B cell (primary cell): ENCODE results near the gene RAPGEF1. TPM values are rescaled to one million over a fixed set of nuclear protein-coding genes. Genes with fewer than 3 reads are reported as not detected.

Experiments used
- ATAC-seq: fragments of 200-7000 bp; cut with Tn5 transposase; one replicate; pipeline ENCODE4 v1.10.0; 2021; ENCODE audit warnings: low read depth, mild to moderate bottlenecking, moderate number of reproducible peaks, moderate library complexity
- CTCF ChIA-PET: fragments of 350-600 bp; sonication (Branson Sonifier 250); formaldehyde crosslinking; loops from one replicate; lab custom pipeline; 2021; ENCODE audit warnings: antibody characterized with exemption, inconsistent platforms; lab: Charles Lee
- POLR2A ChIA-PET: fragments of 350-600 bp; sonication (Branson Sonifier 250); formaldehyde crosslinking; loops from one replicate; lab custom pipeline; 2021; ENCODE audit warnings: antibody characterized with exemption; lab: Charles Lee
- DNase-seq: peaks from one replicate; pipeline ENCODE4 v3.0.0; 2013
- H2AFZ ChIP-seq: 2 replicates; pipeline ENCODE4 v1.6.1; 2012; ENCODE audit warnings: mild to moderate bottlenecking, low read depth, low read length; ENCODE audit not compliant: insufficient read depth, poor library complexity, severe bottlenecking
- H3K27ac ChIP-seq, 2 donors: 1 replicate in 1 of 2; 2 replicates in 1 of 2; pipeline ENCODE4 v1.5.1; 2012 to 2013; ENCODE audit warnings: low read length in 2 of 2, mild to moderate bottlenecking in 2 of 2, moderate library complexity in 1 of 2
- H3K27me3 ChIP-seq, 4 experiments: fragments of 200-600 bp in 1 of 4; sonication (generic) in 1 of 4; replicated peaks in 1 of 4; 1 replicate in 2 of 4; 2 replicates in 2 of 4; pipeline versions ENCODE4 v1.6.1 to v1.7.0; 2013 to 2016; ENCODE audit warnings: low read length in 3 of 4, mild to moderate bottlenecking in 2 of 4, mixed read lengths in 1 of 4, moderate library complexity in 1 of 4; ENCODE audit not compliant: insufficient read depth in 4 of 4, control insufficient read depth in 3 of 4; ENCODE audit errors: control extremely low read depth in 1 of 4
- H3K36me3 ChIP-seq, 2 experiments: replicated peaks in 1 of 2; 1 replicate in 1 of 2; 2 replicates in 1 of 2; pipeline versions ENCODE4 v1.6.1 to v1.7.1; 2013; ENCODE audit warnings: low read length in 1 of 2; ENCODE audit not compliant: insufficient read depth in 2 of 2, control insufficient read depth in 1 of 2; ENCODE audit errors: control extremely low read depth in 1 of 2, extremely low read depth in 1 of 2
- H3K4me1 ChIP-seq, 2 donors: fragments of 200-600 bp in 1 of 2; sonication (generic) in 1 of 2; 1 replicate in 1 of 2; 2 replicates in 1 of 2; pipeline versions ENCODE4 v1.5.1 to v1.6.1; 2013 to 2017; ENCODE audit warnings: low read length in 2 of 2; ENCODE audit not compliant: control insufficient read depth in 2 of 2, insufficient read depth in 2 of 2
- H3K4me2 ChIP-seq: replicated peaks from 2 replicates; pipeline ENCODE3; 2012; ENCODE audit warnings: mild to moderate bottlenecking, low read depth, low read length; ENCODE audit not compliant: poor library complexity, severe bottlenecking
- H3K4me3 ChIP-seq, 5 experiments: fragments of 200-600 bp in 1 of 5; sonication (generic) in 1 of 5; 1 replicate in 3 of 5; 2 replicates in 2 of 5; pipeline versions ENCODE4 v1.5.1 to v1.7.0; 2011 to 2016; ENCODE audit warnings: low read length in 4 of 5, mild to moderate bottlenecking in 4 of 5, low read depth in 2 of 5, control low read depth in 1 of 5, moderate library complexity in 1 of 5; ENCODE audit not compliant: insufficient read depth in 1 of 5; ENCODE audit errors: control extremely low read depth in 1 of 5, extremely low read depth in 1 of 5
- H3K79me2 ChIP-seq: fragments of 200-600 bp; sonication (generic); one replicate; pipeline ENCODE4 v1.6.0; 2016; ENCODE audit warnings: low read length; ENCODE audit not compliant: control insufficient read depth, insufficient read depth
- H3K9ac ChIP-seq: fragments of 200-600 bp; sonication (generic); 2 replicates; pipeline ENCODE4 v1.6.1; 2017; ENCODE audit warnings: mild to moderate bottlenecking, low read length, moderate library complexity
- H3K9me3 ChIP-seq, 3 donors: one replicate each; pipeline versions ENCODE4 v1.6.1 to v1.7.1; 2013; ENCODE audit warnings: low read length in 2 of 3; ENCODE audit not compliant: control insufficient read depth in 2 of 3, insufficient read depth in 1 of 3; ENCODE audit errors: control extremely low read depth in 1 of 3
- H4K20me1 ChIP-seq: 2 replicates; pipeline ENCODE4 v1.6.0; 2012; ENCODE audit warnings: mild to moderate bottlenecking, low read length; ENCODE audit not compliant: insufficient read depth, control insufficient read depth, poor library complexity, severe bottlenecking
- H3K27ac Mint-ChIP-seq: one replicate; pipeline ENCODE4 v1.8.0; 2021; ENCODE audit warnings: mixed read lengths
- H3K27me3 Mint-ChIP-seq: one replicate; pipeline ENCODE4 v1.8.0; 2021; ENCODE audit warnings: mixed read lengths
- H3K4me1 Mint-ChIP-seq: one replicate; pipeline ENCODE4 v1.8.0; 2021; ENCODE audit warnings: mixed read lengths
- H3K4me3 Mint-ChIP-seq: one replicate; pipeline ENCODE4 v1.8.0; 2021; ENCODE audit warnings: mixed read lengths
- H3K9me3 Mint-ChIP-seq: one replicate; pipeline ENCODE4 v1.8.0; 2022; ENCODE audit warnings: mixed read lengths; ENCODE audit not compliant: insufficient read depth
- EZH2 ChIP-seq: IDR thresholded peaks from 2 replicates; pipeline ENCODE4 v1.6.1; 2012; ENCODE audit warnings: borderline replicate concordance, low read depth, mild to moderate bottlenecking, moderate library complexity, low read length; ENCODE audit not compliant: insufficient read depth, poor library complexity, severe bottlenecking
- WGBS: methylation state at CpG from one replicate; pipeline ENCODE4 v1.1.5; 2013; ENCODE audit warnings: missing lambda C conversion rate; ENCODE audit not compliant: insufficient coverage; 5-methylcytosine and 5-hydroxymethylcytosine counted together
- intact Hi-C: fragments of 100-400 bp; cut with micrococcal nuclease; formaldehyde crosslinking; loops from one replicate; pipeline ENCODE4 v1.10.0; 2022
- polyA plus RNA-seq: library from polyadenylated mRNA; depleted of rRNA; stranded (reverse); fragments of >200 nt; gene quantifications from 2 replicates; pipeline ENCODE4 v1.2.3, GENCODE V29; 2012
- total RNA-seq, 2 donors: library from RNA; stranded (reverse); fragments of 120-200 nt in 1 of 2; gene quantifications; 1 replicate in 1 of 2; 2 replicates in 1 of 2; pipeline versions ENCODE4 v1.2.3 to v1.2.4, GENCODE V29; 2013 to 2022
- TF ChIP-seq, protein P1 (sequence below): fragments of 200-600 bp; IDR thresholded peaks from one replicate; pipeline ENCODE4 v1.8.0; 2022; ENCODE audit warnings: antibody characterized with exemption, mild to moderate bottlenecking

Gene RAPGEF1
- total and polyA plus RNA-seq, 2 donors (not counting 1 experiment from before 2014, with no cell fraction given) = 134 to 447 TPM

DNA sequence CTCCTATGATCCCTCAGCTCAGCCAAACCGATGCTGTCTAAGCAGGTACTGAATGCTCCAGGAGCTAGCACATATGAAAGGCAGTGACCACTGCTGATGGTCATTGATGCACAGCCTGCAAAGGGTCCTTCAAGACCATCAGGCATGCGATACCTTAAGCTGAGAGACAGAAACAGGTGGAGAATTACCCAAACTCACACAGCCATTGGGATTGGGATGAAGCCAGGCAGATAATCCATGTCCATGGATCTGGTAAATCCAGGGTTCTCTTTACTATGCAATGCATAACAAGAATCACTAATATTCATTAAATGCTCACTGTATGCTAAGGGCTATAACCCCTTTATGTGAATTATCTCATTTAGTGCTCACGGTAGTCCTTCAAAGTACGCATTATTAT lies 36.2 kb downstream of the RAPGEF1 start:
- Mint-ChIP-seq H3K4me3 (peak overlapping the region; percentile 49), H3K4me1 (peaks cover 96% of the 10 kb centered on the region), H3K27ac (no peak overlapping the region), H3K27me3 (no peaks in the 10 kb centered on the region), H3K9me3 (no peaks in the 10 kb centered on the region)
- Histone ChIP-seq H3K4me2 (no peak overlapping the region), H4K20me1 (peaks cover 96% of the 10 kb centered on the region), H3K79me2 (peaks cover 100% of the 10 kb centered on the region), H3K36me3 (no peaks in the 10 kb centered on the region), H2AFZ (no peak overlapping the region), H3K4me3 (no peak overlapping the region), H3K9ac (no peak overlapping the region), H3K9me3 (no peaks in the 10 kb centered on the region), H3K4me1 (peaks cover 82 to 87% of the 10 kb centered on the region in 2 donors), H3K27ac (no peak overlapping the region), H3K27me3 (no peaks in the 10 kb centered on the region)
- WGBS = 100% methylated on average over 1 of the region's 4 CpGs
- TF ChIP-seq, protein P1, sequence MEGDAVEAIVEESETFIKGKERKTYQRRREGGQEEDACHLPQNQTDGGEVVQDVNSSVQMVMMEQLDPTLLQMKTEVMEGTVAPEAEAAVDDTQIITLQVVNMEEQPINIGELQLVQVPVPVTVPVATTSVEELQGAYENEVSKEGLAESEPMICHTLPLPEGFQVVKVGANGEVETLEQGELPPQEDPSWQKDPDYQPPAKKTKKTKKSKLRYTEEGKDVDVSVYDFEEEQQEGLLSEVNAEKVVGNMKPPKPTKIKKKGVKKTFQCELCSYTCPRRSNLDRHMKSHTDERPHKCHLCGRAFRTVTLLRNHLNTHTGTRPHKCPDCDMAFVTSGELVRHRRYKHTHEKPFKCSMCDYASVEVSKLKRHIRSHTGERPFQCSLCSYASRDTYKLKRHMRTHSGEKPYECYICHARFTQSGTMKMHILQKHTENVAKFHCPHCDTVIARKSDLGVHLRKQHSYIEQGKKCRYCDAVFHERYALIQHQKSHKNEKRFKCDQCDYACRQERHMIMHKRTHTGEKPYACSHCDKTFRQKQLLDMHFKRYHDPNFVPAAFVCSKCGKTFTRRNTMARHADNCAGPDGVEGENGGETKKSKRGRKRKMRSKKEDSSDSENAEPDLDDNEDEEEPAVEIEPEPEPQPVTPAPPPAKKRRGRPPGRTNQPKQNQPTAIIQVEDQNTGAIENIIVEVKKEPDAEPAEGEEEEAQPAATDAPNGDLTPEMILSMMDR = no peak
- no peak for TF ChIP-seq EZH2
- ChIA-PET CTCF (interaction anchor here (1.6 kb wide), 1 partner anchor 21 kb away, joined by 3 read pairs; no protein-coding TSS in a partner anchor), POLR2A (no interaction called here)
- intact Hi-C loops = loop anchor here (2.0 kb wide), 1 partner anchor 21 kb away; no protein-coding TSS in a partner anchor
- ATAC-seq (no peak), DNase-seq (no peak)

DNA sequence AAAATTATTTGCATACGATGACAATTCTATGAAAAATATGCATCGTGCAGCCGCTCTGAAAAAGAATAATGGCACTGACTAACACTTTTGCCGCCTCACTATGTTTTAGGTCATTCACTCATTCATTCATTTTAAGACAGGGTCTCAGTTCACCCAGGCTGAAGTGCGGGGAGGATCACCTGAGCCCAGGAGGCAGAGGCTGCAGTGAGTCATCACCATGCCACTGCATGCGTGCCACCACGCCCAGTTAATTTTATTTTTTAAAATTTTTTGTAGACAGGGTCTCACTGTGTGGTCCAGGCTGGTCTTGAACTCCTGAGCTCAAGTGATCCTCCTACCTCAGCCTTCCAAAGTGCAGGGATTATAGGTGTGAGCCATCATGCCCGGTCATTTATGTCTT lies 37.0 kb downstream of the RAPGEF1 start:
- Histone ChIP-seq H3K27ac (no peak overlapping the region), H3K79me2 (peaks cover 100% of the 10 kb centered on the region), H3K4me1 (peaks cover 84 to 87% of the 10 kb centered on the region in 2 donors), H3K9me3 (no peaks in the 10 kb centered on the region), H3K9ac (no peak overlapping the region), H4K20me1 (peaks cover 97% of the 10 kb centered on the region), H3K4me3 (no peak overlapping the region), H3K36me3 (no peaks in the 10 kb centered on the region), H3K4me2 (no peak overlapping the region), H3K27me3 (no peaks in the 10 kb centered on the region), H2AFZ (no peak overlapping the region)
- H3K27ac Mint-ChIP-seq = no peak overlapping the region
- DNase-seq = no peak
- H3K4me3 Mint-ChIP-seq = no peak overlapping the region
- ATAC-seq = no peak
- ChIA-PET POLR2A (no interaction called here), CTCF (no interaction called here)
- 97% methylated on average over 5 of the region's 8 CpGs for WGBS
- H3K9me3 Mint-ChIP-seq = no peaks in the 10 kb centered on the region
- H3K4me1 Mint-ChIP-seq = peaks cover 96% of the 10 kb centered on the region
- H3K27me3 Mint-ChIP-seq = no peaks in the 10 kb centered on the region
- intact Hi-C loops = loop anchor here (2.0 kb wide), 1 partner anchor 20 kb away; no protein-coding TSS in a partner anchor
- no peak for TF ChIP-seq EZH2
- TF ChIP-seq, protein P1 = no peak
